ENCODE results near the gene WDR93. TPM values are rescaled to one million over a fixed set of nuclear protein-coding genes. Genes with fewer than 3 reads are reported as not detected.
A peak's percentile ranks its signal among the peaks of the same experiment; 100 is the strongest.

The WDR93 gene
- total and polyA plus RNA-seq, 10 donors = 0.09 to 0.11 TPM; not detected in 8

- H3K36me3 ChIP-seq = no peaks in the 10 kb centered on the region
- no peaks in the 10 kb centered on the region for H3K9me3 ChIP-seq
- DNase-seq = no peak
- TF ChIP-seq, protein P1, sequence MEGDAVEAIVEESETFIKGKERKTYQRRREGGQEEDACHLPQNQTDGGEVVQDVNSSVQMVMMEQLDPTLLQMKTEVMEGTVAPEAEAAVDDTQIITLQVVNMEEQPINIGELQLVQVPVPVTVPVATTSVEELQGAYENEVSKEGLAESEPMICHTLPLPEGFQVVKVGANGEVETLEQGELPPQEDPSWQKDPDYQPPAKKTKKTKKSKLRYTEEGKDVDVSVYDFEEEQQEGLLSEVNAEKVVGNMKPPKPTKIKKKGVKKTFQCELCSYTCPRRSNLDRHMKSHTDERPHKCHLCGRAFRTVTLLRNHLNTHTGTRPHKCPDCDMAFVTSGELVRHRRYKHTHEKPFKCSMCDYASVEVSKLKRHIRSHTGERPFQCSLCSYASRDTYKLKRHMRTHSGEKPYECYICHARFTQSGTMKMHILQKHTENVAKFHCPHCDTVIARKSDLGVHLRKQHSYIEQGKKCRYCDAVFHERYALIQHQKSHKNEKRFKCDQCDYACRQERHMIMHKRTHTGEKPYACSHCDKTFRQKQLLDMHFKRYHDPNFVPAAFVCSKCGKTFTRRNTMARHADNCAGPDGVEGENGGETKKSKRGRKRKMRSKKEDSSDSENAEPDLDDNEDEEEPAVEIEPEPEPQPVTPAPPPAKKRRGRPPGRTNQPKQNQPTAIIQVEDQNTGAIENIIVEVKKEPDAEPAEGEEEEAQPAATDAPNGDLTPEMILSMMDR (IDR thresholded peaks at IDR 0.05 in 8 of 11, conservative IDR thresholded peaks at IDR 0.05 in 3 of 11) = peak in 2 of 11 experiments; percentile 9 to 10
- no peak for TF ChIP-seq POLR2A (IDR thresholded peaks at IDR 0.05)
- TF ChIP-seq POLR2AphosphoS5 (IDR thresholded peaks at IDR 0.05) = no peak
- no peak overlapping the region for H3K4me3 ChIP-seq
- intact Hi-C loops (cut with DNase I; ENCODE audit: low total_unique reads) = no loop called here
- 63 to 66% (median 63%) methylated on average over 3 of the region's 3 CpGs for WGBS, 5 donors
- peaks cover 0 to 34% (median 9%) of the 10 kb centered on the region in 7 donors for H3K27me3 ChIP-seq (replicated peaks in 1 of 7)
- H3K4me1 ChIP-seq = peaks cover 0 to 20% (median 14%) of the 10 kb centered on the region in 6 donors
- H3K27ac ChIP-seq = no peak overlapping the region
These were observed 82.4 kb downstream of the WDR93 start for GRCh38 chr15:89772932-89773583.

- TF ChIP-seq POLR2AphosphoS5 (IDR thresholded peaks at IDR 0.05) (no peak), POLR2A (IDR thresholded peaks at IDR 0.05) (no peak)
- TF ChIP-seq, protein P1 (IDR thresholded peaks at IDR 0.05 in 8 of 11, conservative IDR thresholded peaks at IDR 0.05 in 3 of 11) = no peak
- H3K4me1 ChIP-seq = peaks cover 0 to 20% (median 14%) of the 10 kb centered on the region in 6 donors
These were observed 83.9 kb downstream of the WDR93 start for GRCh38 chr15:89774492-89774891.

DNA sequence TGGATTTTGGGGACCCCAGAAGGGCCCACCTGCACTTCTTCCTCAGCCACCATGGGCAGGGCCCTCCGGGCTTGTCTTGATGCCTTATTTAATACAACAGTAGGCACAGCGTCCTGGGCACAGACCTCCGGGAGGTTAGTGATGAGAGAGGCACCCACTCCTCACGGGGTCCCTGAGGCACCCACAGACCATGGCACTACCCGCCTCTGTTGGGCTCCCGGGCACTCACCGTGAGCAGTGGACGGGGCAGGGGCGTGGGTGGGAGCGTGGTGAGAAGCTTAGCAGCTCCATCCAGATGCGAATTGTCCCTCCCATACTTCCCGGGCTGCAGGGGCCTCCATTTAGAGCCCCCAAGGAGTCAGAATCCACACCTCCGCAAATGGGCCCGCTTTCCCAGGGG lies 85.2 kb downstream of the WDR93 start:
- WGBS, 5 donors = 63 to 75% (median 69%) methylated on average over 14 of the region's 14 CpGs
- peak; percentile 65 for DNase-seq
- H3K27me3 ChIP-seq (replicated peaks in 1 of 7) = peaks cover 0 to 46% (median 13%) of the 10 kb centered on the region in 7 donors
- H3K9me3 ChIP-seq = no peaks in the 10 kb centered on the region
- H3K36me3 ChIP-seq = no peaks in the 10 kb centered on the region
- TF ChIP-seq, protein P1 (IDR thresholded peaks at IDR 0.05 in 8 of 11, conservative IDR thresholded peaks at IDR 0.05 in 3 of 11) = no peak
- TF ChIP-seq POLR2AphosphoS5 (IDR thresholded peaks at IDR 0.05) = no peak
- no peak for TF ChIP-seq POLR2A (IDR thresholded peaks at IDR 0.05)
- H3K4me3 ChIP-seq = peak overlapping the region in 3 of 8 donors; percentile 38 to 71 (median 47)
- no peak overlapping the region for H3K27ac ChIP-seq
- peaks cover 0 to 26% (median 18%) of the 10 kb centered on the region in 6 donors for H3K4me1 ChIP-seq
- intact Hi-C loops (cut with DNase I; ENCODE audit: low total_unique reads) = no loop called here

More at GRCh38 chr15:89774492-89774891, 83.9 kb downstream of the WDR93 start:
- Histone ChIP-seq H3K27me3 (replicated peaks in 1 of 7) (peaks cover 0 to 35% (median 9%) of the 10 kb centered on the region in 7 donors), H3K36me3 (no peaks in the 10 kb centered on the region), H3K4me3 (no peak overlapping the region), H3K27ac (no peak overlapping the region), H3K9me3 (no peaks in the 10 kb centered on the region)
- WGBS, 5 donors = 90 to 98% (median 94%) methylated on average over 5 of the region's 5 CpGs
- intact Hi-C loops (cut with DNase I; ENCODE audit: low total_unique reads) = no loop called here
- peak; percentile 28 for DNase-seq

GRCh38 chr15:89776274-89777072 lies 85.9 kb downstream of the WDR93 start, which contains the start of gene MESP2:
Gene MESP2 (plus strand): TSS chr15:89776332. CDS start chr15:89776358, 26 bp downstream.
- TF ChIP-seq POLR2A (IDR thresholded peaks at IDR 0.05) (no peak), POLR2AphosphoS5 (IDR thresholded peaks at IDR 0.05) (peak in 2 of 3 donors; percentile 62 to 73)
- TF ChIP-seq, protein P1 (IDR thresholded peaks at IDR 0.05 in 8 of 11, conservative IDR thresholded peaks at IDR 0.05 in 3 of 11) = peak in 8 of 11 experiments; percentile 13 to 59 (median 50)
- Histone ChIP-seq H3K4me1 (peaks cover 0 to 33% (median 25%) of the 10 kb centered on the region in 6 donors), H3K36me3 (no peaks in the 10 kb centered on the region), H3K9me3 (no peaks in the 10 kb centered on the region), H3K27me3 (replicated peaks in 1 of 7) (peaks cover 0 to 48% (median 13%) of the 10 kb centered on the region in 7 donors), H3K27ac (peak within 1 kb of the TSS in 3 of 8 donors; percentile 7 to 14 (median 12)), H3K4me3 (peak within 1 kb of the TSS; percentile 30 to 71 (median 42))
- peak; percentile 94 for DNase-seq
- 3 to 11% (median 8%) methylated on average over 20 to 82 of the region's 82 CpGs for WGBS, 5 donors
- intact Hi-C loops (cut with DNase I; ENCODE audit: low total_unique reads) = no loop called here

Data from spleen (tissue), 11 donors.